GM19238 (cell line): Measurements from ENCODE around the gene MTERF1.
"Not testable (repeated sequence)": the region's sequence is repeated elsewhere in the genome, so short reads cannot be mapped to it uniquely, and the experiment has no call there.

Source experiments
- DNase-seq: peaks from one replicate; pipeline ENCODE4 v3.0.0; 2011; ENCODE audit warnings: low spot score; ENCODE audit not compliant: insufficient read length

Gene MTERF1

GRCh38 chr7:91887336-91888213 is 7.1 kb upstream of the MTERF1 start:
- not testable (repeated sequence) for DNase-seq

GRCh38 chr7:91883676-91884362 is 3.3 kb upstream of the MTERF1 start:
- no peak for DNase-seq

- DNase-seq: no peak
Observed at GRCh38 chr7:91880016-91880412, 488 bp downstream of the MTERF1 start.

- no peak for DNase-seq
Observed at GRCh38 chr7:91876391-91877133, 3.9 kb downstream of the MTERF1 start.

- no peak for DNase-seq
Observed at GRCh38 chr7:91875851-91876250, 4.7 kb downstream of the MTERF1 start.

- no peak for DNase-seq
Observed at GRCh38 chr7:91872928-91873327, 7.6 kb downstream of the MTERF1 start.

- DNase-seq: no peak
Observed at GRCh38 chr7:91872069-91872468, 8.4 kb downstream of the MTERF1 start.

GRCh38 chr7:91869661-91870060 is 10.8 kb downstream of the MTERF1 start:
- no peak for DNase-seq

- DNase-seq: no peak
Observed at GRCh38 chr7:91866599-91867148, 13.8 kb downstream of the MTERF1 start.

GRCh38 chr7:91865511-91865910 is 15.0 kb downstream of the MTERF1 start:
- no peak for DNase-seq

- not testable (repeated sequence) for DNase-seq
Observed at GRCh38 chr7:91864604-91865003, 15.9 kb downstream of the MTERF1 start.

GRCh38 chr7:91864070-91864469 is 16.4 kb downstream of the MTERF1 start:
- no peak for DNase-seq

- no peak for DNase-seq
Observed at GRCh38 chr7:91852263-91852741, 28.2 kb downstream of the MTERF1 start.

- no peak for DNase-seq
Observed at GRCh38 chr7:91850455-91850854, 30.0 kb downstream of the MTERF1 start.

- DNase-seq: no peak
Observed at GRCh38 chr7:91847876-91848588, 32.5 kb downstream of the MTERF1 start.

- DNase-seq: no peak
Observed at GRCh38 chr7:91847231-91847630, 33.3 kb downstream of the MTERF1 start.

GRCh38 chr7:91846436-91846835 is 34.1 kb downstream of the MTERF1 start:
- no peak for DNase-seq

- no peak for DNase-seq
Observed at GRCh38 chr7:91843831-91844230, 36.7 kb downstream of the MTERF1 start.

GRCh38 chr7:91838439-91838838 is 42.1 kb downstream of the MTERF1 start:
- no peak for DNase-seq

- no peak for DNase-seq
Observed at GRCh38 chr7:91837397-91838070, 43.0 kb downstream of the MTERF1 start.
